Erythroblast (primary cell): ENCODE results near the gene PPP2R5B.

Experiments used
- GATA1 ChIP-seq: IDR thresholded peaks from 2 replicates; pipeline ENCODE4 v1.6.1; 2011; ENCODE audit warnings: low read depth, mild to moderate bottlenecking, control low read depth, low read length, moderate library complexity
- POLR2A ChIP-seq: IDR thresholded peaks from 2 replicates; pipeline ENCODE4 v1.6.1; 2011; ENCODE audit warnings: mild to moderate bottlenecking, low read length

GRCh38 chr11:64875369-64876228 lies 48.9 kb upstream of the PPP2R5B start:
- peak; percentile 20 for TF ChIP-seq POLR2A
- no peak for TF ChIP-seq GATA1
